Measurements from ENCODE around the gene PAM.

GRCh38 chr5:102988459-102988858 lies 233.4 kb downstream of the PAM start:
- TF ChIP-seq, protein P1, sequence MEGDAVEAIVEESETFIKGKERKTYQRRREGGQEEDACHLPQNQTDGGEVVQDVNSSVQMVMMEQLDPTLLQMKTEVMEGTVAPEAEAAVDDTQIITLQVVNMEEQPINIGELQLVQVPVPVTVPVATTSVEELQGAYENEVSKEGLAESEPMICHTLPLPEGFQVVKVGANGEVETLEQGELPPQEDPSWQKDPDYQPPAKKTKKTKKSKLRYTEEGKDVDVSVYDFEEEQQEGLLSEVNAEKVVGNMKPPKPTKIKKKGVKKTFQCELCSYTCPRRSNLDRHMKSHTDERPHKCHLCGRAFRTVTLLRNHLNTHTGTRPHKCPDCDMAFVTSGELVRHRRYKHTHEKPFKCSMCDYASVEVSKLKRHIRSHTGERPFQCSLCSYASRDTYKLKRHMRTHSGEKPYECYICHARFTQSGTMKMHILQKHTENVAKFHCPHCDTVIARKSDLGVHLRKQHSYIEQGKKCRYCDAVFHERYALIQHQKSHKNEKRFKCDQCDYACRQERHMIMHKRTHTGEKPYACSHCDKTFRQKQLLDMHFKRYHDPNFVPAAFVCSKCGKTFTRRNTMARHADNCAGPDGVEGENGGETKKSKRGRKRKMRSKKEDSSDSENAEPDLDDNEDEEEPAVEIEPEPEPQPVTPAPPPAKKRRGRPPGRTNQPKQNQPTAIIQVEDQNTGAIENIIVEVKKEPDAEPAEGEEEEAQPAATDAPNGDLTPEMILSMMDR (IDR thresholded peaks at IDR 0.05), result no peak
- TF ChIP-seq ZFX (IDR thresholded peaks at IDR 0.05; ENCODE audit: borderline replicate concordance), result no peak

Data from 22Rv1 (cell line).